ENCODE results near the gene REEP2. TPM values are rescaled to one million over a fixed set of nuclear protein-coding genes. Genes with fewer than 3 reads are reported as not detected.

REEP2 gene
- total and polyA plus RNA-seq, 2 experiments from 2014 or later = 20.5 to 29.8 TPM

DNA sequence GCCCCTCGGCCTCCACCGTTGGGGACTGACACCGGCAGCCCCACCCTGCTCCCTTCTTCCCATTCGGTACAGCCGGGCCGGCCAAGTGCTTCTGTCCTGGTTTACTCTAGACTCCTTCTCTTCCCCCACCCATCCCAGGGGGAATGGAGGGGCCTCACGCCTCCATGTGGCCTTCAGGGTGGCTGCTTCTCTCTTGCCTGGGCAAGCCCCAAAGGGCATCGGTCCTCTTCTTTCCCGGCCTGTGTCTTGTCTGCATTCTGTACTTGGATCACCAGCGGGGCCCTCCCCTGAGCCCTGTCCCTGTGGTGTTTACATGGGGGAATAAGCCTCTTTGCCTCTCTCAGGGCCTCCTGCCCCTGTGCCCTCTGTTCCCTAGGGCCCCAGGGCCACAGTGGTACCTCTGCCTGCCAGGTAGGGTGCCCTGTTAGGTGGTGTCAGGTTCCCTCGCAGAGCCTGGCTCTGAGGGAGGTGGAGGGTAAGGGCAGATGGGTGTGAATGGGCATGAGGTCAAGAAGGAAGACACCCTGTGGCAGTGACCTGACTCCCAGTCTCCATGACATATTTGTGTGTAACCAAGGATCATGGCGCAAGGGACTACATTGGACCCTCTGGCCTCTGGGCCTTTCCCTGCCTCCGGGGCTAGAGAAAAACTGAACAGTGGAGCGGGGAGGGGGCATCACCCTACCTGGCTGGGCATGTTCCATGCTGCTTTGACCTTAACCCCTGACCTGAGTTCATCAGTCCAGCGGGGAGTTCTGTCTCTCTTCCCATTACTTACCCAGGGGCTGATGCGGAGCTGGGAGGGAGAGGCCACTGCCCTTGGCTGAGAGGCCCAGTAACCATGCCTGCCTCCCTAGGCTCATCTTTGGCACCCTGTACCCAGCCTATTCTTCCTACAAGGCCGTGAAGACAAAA is 1.6 kb downstream of the REEP2 start:
- Histone ChIP-seq H2AFZ (no peak overlapping the region; the same call in 1 of the 2 replicates), H3F3A (replicated peaks; ENCODE audit: low read depth) (peaks cover 19% of the 10 kb centered on the region), H3K4me2 (peak overlapping the region; percentile 100), H3K79me2 (replicated peaks; ENCODE audit: insufficient read depth) (no peaks in the 10 kb centered on the region), H3K27ac (ENCODE audit: low read depth) (no peak overlapping the region), H3K27me3 (ENCODE audit: insufficient read depth) (no peaks in the 10 kb centered on the region; the same call in 1 of the 2 replicates), H4K20me1 (replicated peaks; ENCODE audit: insufficient read depth) (no peaks in the 10 kb centered on the region), H3K4me3 (peak overlapping the region; percentile 86), H3K9me2 (ENCODE audit: insufficient read depth) (no peaks in the 10 kb centered on the region), H3K4me1 (ENCODE audit: insufficient read depth) (peaks cover 11% of the 10 kb centered on the region), H3K36me3 (ENCODE audit: insufficient read depth) (peaks cover under 1% of the 10 kb centered on the region)
- TF ChIP-seq CREB1 (CRISPR knock-in tag; IDR thresholded peaks at IDR 0.05; ENCODE audit: low read depth) = no peak
- TF ChIP-seq JUNB (IDR thresholded peaks at IDR 0.05; ENCODE audit: unreplicated experiment) = no peak
- no peak for TF ChIP-seq NANOG (IDR thresholded peaks at IDR 0.05; ENCODE audit: borderline replicate concordance)
- TF ChIP-seq, protein P1, sequence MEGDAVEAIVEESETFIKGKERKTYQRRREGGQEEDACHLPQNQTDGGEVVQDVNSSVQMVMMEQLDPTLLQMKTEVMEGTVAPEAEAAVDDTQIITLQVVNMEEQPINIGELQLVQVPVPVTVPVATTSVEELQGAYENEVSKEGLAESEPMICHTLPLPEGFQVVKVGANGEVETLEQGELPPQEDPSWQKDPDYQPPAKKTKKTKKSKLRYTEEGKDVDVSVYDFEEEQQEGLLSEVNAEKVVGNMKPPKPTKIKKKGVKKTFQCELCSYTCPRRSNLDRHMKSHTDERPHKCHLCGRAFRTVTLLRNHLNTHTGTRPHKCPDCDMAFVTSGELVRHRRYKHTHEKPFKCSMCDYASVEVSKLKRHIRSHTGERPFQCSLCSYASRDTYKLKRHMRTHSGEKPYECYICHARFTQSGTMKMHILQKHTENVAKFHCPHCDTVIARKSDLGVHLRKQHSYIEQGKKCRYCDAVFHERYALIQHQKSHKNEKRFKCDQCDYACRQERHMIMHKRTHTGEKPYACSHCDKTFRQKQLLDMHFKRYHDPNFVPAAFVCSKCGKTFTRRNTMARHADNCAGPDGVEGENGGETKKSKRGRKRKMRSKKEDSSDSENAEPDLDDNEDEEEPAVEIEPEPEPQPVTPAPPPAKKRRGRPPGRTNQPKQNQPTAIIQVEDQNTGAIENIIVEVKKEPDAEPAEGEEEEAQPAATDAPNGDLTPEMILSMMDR (conservative IDR thresholded peaks at IDR 0.05; ENCODE audit: low read depth in 2 of 2) = no peak
- TF ChIP-seq ZNF114 (CRISPR knock-in tag; IDR thresholded peaks at IDR 0.05) = no peak
- TF ChIP-seq, protein P2, sequence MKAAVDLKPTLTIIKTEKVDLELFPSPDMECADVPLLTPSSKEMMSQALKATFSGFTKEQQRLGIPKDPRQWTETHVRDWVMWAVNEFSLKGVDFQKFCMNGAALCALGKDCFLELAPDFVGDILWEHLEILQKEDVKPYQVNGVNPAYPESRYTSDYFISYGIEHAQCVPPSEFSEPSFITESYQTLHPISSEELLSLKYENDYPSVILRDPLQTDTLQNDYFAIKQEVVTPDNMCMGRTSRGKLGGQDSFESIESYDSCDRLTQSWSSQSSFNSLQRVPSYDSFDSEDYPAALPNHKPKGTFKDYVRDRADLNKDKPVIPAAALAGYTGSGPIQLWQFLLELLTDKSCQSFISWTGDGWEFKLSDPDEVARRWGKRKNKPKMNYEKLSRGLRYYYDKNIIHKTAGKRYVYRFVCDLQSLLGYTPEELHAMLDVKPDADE (IDR thresholded peaks at IDR 0.05) = no peak
- TF ChIP-seq, protein P3, sequence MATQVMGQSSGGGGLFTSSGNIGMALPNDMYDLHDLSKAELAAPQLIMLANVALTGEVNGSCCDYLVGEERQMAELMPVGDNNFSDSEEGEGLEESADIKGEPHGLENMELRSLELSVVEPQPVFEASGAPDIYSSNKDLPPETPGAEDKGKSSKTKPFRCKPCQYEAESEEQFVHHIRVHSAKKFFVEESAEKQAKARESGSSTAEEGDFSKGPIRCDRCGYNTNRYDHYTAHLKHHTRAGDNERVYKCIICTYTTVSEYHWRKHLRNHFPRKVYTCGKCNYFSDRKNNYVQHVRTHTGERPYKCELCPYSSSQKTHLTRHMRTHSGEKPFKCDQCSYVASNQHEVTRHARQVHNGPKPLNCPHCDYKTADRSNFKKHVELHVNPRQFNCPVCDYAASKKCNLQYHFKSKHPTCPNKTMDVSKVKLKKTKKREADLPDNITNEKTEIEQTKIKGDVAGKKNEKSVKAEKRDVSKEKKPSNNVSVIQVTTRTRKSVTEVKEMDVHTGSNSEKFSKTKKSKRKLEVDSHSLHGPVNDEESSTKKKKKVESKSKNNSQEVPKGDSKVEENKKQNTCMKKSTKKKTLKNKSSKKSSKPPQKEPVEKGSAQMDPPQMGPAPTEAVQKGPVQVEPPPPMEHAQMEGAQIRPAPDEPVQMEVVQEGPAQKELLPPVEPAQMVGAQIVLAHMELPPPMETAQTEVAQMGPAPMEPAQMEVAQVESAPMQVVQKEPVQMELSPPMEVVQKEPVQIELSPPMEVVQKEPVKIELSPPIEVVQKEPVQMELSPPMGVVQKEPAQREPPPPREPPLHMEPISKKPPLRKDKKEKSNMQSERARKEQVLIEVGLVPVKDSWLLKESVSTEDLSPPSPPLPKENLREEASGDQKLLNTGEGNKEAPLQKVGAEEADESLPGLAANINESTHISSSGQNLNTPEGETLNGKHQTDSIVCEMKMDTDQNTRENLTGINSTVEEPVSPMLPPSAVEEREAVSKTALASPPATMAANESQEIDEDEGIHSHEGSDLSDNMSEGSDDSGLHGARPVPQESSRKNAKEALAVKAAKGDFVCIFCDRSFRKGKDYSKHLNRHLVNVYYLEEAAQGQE (IDR thresholded peaks at IDR 0.05; ENCODE audit: unreplicated experiment) = no peak
- no peak for TF ChIP-seq POLR2AphosphoS5 (IDR thresholded peaks at IDR 0.05; ENCODE audit: low read depth)
- TF ChIP-seq EZH2phosphoT487 (IDR thresholded peaks at IDR 0.05; ENCODE audit: unreplicated experiment) = no peak
- TF ChIP-seq STAT1 (IDR thresholded peaks at IDR 0.05; ENCODE audit: unreplicated experiment) = no peak
- DNase-seq (ENCODE audit: low spot score) (peak; percentile 15), ATAC-seq (peak; percentile 3; the same call in 2 of the 3 replicates)
- Mint-ChIP-seq H3K9me3 (no peaks in the 10 kb centered on the region), H3K36me3 (ENCODE audit: low read depth) (peaks cover 11% of the 10 kb centered on the region; the same call in 2 of the 3 replicates), H3K27me3 (ENCODE audit: insufficient read depth, low read depth, poor library complexity) (peaks cover 24% of the 10 kb centered on the region), H3K4me1 (peaks cover 29% of the 10 kb centered on the region), H3K27ac (0 out of 2 replicates have a peak overlapping the region, but pooled peaks have one; percentile 40), H3K4me3 (peak overlapping the region; percentile 89)

Data from GM23338 (cell line).